Neural cell (in vitro differentiated cells): ENCODE measurements around the gene LRRC46. TPM values are rescaled to one million over a fixed set of nuclear protein-coding genes. Genes with fewer than 3 reads are reported as not detected.

ENCODE experiments used
- H2AFZ ChIP-seq: fragments of 200-600, 300-800 bp; sonication (generic), shearing (Covaris generic); 2 replicates; pipeline ENCODE4 v1.6.0; 2014; ENCODE audit warnings: low read depth, mild to moderate bottlenecking, antibody characterized with exemption, low read length, moderate library complexity
- H3F3A ChIP-seq: fragments of 200-600 bp; shearing (Covaris generic); 2 replicates; pipeline ENCODE4 v1.6.1; 2016; ENCODE audit warnings: mild to moderate bottlenecking, moderate library complexity, mixed read lengths, antibody characterized with exemption, low read length; ENCODE audit not compliant: insufficient read depth, poor library complexity, severe bottlenecking
- H3K27ac ChIP-seq: fragments of 200-600, 300-800 bp; sonication (generic), shearing (Covaris generic); 2 replicates; pipeline ENCODE4 v1.5.1; 2014; ENCODE audit warnings: mild to moderate bottlenecking, low read length, moderate library complexity
- H3K27me3 ChIP-seq: fragments of 300-800, 200-600 bp; sonication (generic), shearing (Covaris generic); 2 replicates; pipeline ENCODE4 v1.6.0; 2014; ENCODE audit warnings: mild to moderate bottlenecking, low read depth, low read length, moderate library complexity; ENCODE audit not compliant: insufficient read depth
- H3K36me3 ChIP-seq: fragments of 300-800, 200-600 bp; sonication (generic), shearing (Covaris generic); 2 replicates; pipeline ENCODE4 v1.5.1; 2014; ENCODE audit warnings: mild to moderate bottlenecking, antibody characterized with exemption, low read length, moderate library complexity; ENCODE audit not compliant: insufficient read depth
- H3K4me2 ChIP-seq: fragments of 300-800, 200-600 bp; sonication (generic), shearing (Covaris generic); 2 replicates; pipeline ENCODE4 v1.6.0; 2014; ENCODE audit warnings: mild to moderate bottlenecking, low read length
- H3K4me3 ChIP-seq: fragments of 300-800, 200-600 bp; sonication (generic), shearing (Covaris generic); 2 replicates; pipeline ENCODE4 v1.5.1; 2014; ENCODE audit warnings: mild to moderate bottlenecking, low read length, moderate library complexity
- H3K79me2 ChIP-seq: fragments of 200-600 bp; shearing (Covaris generic); replicated peaks from 2 replicates; pipeline ENCODE4 v1.6.0; 2014; ENCODE audit warnings: mild to moderate bottlenecking, low read length, moderate library complexity; ENCODE audit not compliant: insufficient read depth
- H3K9ac ChIP-seq: fragments of 300-800, 200-600 bp; sonication (generic), shearing (Covaris generic); 2 replicates; pipeline ENCODE4 v1.6.1; 2016; ENCODE audit warnings: mild to moderate bottlenecking, low read length, mixed read lengths
- H3K9me2 ChIP-seq: fragments of 200-600 bp; shearing (Covaris generic); 2 replicates; pipeline ENCODE4 v1.6.1; 2016; ENCODE audit warnings: mild to moderate bottlenecking, low read length, mixed read lengths; ENCODE audit not compliant: insufficient read depth
- H3K9me3 ChIP-seq: fragments of 200-600, 300-800 bp; sonication (generic), shearing (Covaris generic); 2 replicates; pipeline ENCODE4 v1.6.1; 2016; ENCODE audit warnings: mild to moderate bottlenecking, mixed run types, low read length, moderate library complexity, mixed read lengths
- H4K20me1 ChIP-seq: fragments of 200-600 bp; shearing (Covaris generic); 2 replicates; pipeline ENCODE4 v1.6.1; 2016; ENCODE audit warnings: mild to moderate bottlenecking, mixed run types; ENCODE audit not compliant: insufficient read depth
- EP300 ChIP-seq: fragments of 450-650 bp; conservative IDR thresholded peaks from 2 replicates; pipeline ENCODE4 v1.6.1; 2014; ENCODE audit warnings: antibody characterized with exemption, mild to moderate bottlenecking, moderate library complexity; ENCODE audit not compliant: poor library complexity, severe bottlenecking
- EZH2 ChIP-seq: fragments of 200-600, 300-800 bp; shearing (Covaris generic), sonication (generic); IDR thresholded peaks from 2 replicates; pipeline ENCODE4 v1.6.1; 2014; ENCODE audit warnings: antibody characterized with exemption, low read length, borderline replicate concordance, mild to moderate bottlenecking; ENCODE audit not compliant: insufficient read depth, poor library complexity, severe bottlenecking
- MXI1 ChIP-seq: fragments of 450-650 bp; conservative IDR thresholded peaks from 2 replicates; pipeline ENCODE4 v1.6.1; 2014; ENCODE audit warnings: antibody characterized with exemption, mild to moderate bottlenecking; ENCODE audit not compliant: poor library complexity, severe bottlenecking
- POLR2AphosphoS5 ChIP-seq: IDR thresholded peaks from 2 replicates; pipeline ENCODE4 v1.6.1; 2012
- RAD21 ChIP-seq: fragments of 450-650 bp; conservative IDR thresholded peaks from 2 replicates; pipeline ENCODE4 v1.6.1; 2014; ENCODE audit warnings: antibody characterized with exemption, mild to moderate bottlenecking, moderate library complexity
- SMC3 ChIP-seq: fragments of 450-650 bp; conservative IDR thresholded peaks from 2 replicates; pipeline ENCODE4 v1.6.1; 2014; ENCODE audit warnings: antibody characterized with exemption, mild to moderate bottlenecking, moderate library complexity; ENCODE audit not compliant: poor library complexity
- TAF1 ChIP-seq: IDR thresholded peaks from 2 replicates; pipeline ENCODE4 v1.6.1; 2012; ENCODE audit warnings: low read depth
- polyA plus RNA-seq: library from polyadenylated mRNA; depleted of rRNA; stranded (reverse); fragments of >200 nt; gene quantifications from 2 replicates; pipeline ENCODE4 v1.2.3, GENCODE V29; 2014
- TF ChIP-seq, protein P1 (sequence below): IDR thresholded peaks from 2 replicates; pipeline ENCODE4 v1.6.1; 2012; ENCODE audit warnings: borderline replicate concordance
- TF ChIP-seq, protein P2 (sequence below): fragments of 450-650 bp; IDR thresholded peaks from 2 replicates; pipeline ENCODE4 v1.5.1; 2014; ENCODE audit warnings: antibody characterized with exemption, mild to moderate bottlenecking, moderate library complexity; ENCODE audit not compliant: poor library complexity, severe bottlenecking

Gene LRRC46
- polyA plus RNA-seq, 1 donor from 2014 or later, result 0.12 TPM

DNA sequence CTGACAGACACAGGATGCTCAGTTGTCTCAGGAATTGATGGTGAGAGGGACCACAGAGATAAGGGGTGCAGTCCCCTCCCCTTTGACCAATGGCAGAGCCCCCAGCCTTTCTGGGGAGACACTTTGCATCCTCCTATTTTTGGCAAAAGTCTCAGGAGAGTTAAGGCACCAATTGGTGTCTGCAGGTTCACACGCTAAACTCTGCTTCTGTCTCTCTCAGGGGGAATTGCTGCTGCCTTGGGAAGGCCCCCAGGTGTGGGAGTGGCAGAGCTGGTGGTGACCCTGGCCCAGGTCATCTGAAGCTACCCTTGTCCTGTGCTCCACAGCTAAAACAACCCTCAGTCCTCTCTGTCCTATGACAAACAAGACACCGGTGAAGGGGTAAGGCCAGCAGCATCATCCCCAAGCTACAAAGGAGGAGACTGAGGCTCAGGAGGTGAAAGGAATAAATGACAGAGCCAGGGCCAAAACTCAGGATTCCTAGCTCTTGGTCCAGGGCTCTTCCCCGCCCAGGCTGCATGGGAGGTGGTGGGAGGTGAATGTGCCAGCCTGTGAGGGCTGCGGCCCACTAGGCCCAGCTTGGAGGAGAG, 30.2 kb upstream of the LRRC46 start:
- H3K9me3 ChIP-seq, result no peaks in the 10 kb centered on the region
- no peaks in the 10 kb centered on the region for H3F3A ChIP-seq
- H4K20me1 ChIP-seq, result no peaks in the 10 kb centered on the region
- H3K27ac ChIP-seq, result no peak overlapping the region
- no peak overlapping the region for H3K4me3 ChIP-seq
- no peaks in the 10 kb centered on the region for H3K9me2 ChIP-seq
- H3K36me3 ChIP-seq, result no peaks in the 10 kb centered on the region
- H3K4me2 ChIP-seq, result no peak overlapping the region
- no peaks in the 10 kb centered on the region for H3K79me2 ChIP-seq
- H3K9ac ChIP-seq, result no peak overlapping the region
- TF ChIP-seq SMC3, result no peak
- TF ChIP-seq MXI1, result no peak
- no peak for TF ChIP-seq EZH2
- H3K27me3 ChIP-seq, result peaks cover 15% of the 10 kb centered on the region
- H2AFZ ChIP-seq, result no peak overlapping the region

DNA sequence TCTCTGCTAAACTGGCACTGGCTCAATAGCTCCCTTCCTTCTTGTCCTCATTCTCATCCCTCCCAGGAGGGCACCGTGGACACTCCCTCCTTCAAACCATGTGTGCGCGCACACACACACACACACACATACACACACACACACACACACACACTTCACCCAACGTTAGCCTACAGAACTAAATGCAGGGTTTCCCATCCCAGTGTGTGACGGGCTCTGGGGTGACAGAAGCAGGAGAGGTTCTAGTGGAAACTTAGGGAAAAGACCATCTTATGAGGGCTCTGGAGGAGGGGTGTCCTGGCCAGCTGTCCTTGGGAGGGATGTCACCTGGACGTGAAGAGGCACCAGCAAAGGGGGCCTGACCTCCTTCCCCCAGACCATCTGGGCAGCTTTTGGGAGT, 29.6 kb upstream of the LRRC46 start:
- no peaks in the 10 kb centered on the region for H3K9me2 ChIP-seq
- no peak overlapping the region for H3K4me2 ChIP-seq
- no peaks in the 10 kb centered on the region for H4K20me1 ChIP-seq
- no peaks in the 10 kb centered on the region for H3F3A ChIP-seq
- TF ChIP-seq TAF1, result no peak
- TF ChIP-seq MXI1, result no peak
- TF ChIP-seq POLR2AphosphoS5, result no peak
- no peak for TF ChIP-seq EZH2
- TF ChIP-seq, protein P1, sequence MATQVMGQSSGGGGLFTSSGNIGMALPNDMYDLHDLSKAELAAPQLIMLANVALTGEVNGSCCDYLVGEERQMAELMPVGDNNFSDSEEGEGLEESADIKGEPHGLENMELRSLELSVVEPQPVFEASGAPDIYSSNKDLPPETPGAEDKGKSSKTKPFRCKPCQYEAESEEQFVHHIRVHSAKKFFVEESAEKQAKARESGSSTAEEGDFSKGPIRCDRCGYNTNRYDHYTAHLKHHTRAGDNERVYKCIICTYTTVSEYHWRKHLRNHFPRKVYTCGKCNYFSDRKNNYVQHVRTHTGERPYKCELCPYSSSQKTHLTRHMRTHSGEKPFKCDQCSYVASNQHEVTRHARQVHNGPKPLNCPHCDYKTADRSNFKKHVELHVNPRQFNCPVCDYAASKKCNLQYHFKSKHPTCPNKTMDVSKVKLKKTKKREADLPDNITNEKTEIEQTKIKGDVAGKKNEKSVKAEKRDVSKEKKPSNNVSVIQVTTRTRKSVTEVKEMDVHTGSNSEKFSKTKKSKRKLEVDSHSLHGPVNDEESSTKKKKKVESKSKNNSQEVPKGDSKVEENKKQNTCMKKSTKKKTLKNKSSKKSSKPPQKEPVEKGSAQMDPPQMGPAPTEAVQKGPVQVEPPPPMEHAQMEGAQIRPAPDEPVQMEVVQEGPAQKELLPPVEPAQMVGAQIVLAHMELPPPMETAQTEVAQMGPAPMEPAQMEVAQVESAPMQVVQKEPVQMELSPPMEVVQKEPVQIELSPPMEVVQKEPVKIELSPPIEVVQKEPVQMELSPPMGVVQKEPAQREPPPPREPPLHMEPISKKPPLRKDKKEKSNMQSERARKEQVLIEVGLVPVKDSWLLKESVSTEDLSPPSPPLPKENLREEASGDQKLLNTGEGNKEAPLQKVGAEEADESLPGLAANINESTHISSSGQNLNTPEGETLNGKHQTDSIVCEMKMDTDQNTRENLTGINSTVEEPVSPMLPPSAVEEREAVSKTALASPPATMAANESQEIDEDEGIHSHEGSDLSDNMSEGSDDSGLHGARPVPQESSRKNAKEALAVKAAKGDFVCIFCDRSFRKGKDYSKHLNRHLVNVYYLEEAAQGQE, result no peak
- no peak for TF ChIP-seq SMC3
- TF ChIP-seq, protein P2, sequence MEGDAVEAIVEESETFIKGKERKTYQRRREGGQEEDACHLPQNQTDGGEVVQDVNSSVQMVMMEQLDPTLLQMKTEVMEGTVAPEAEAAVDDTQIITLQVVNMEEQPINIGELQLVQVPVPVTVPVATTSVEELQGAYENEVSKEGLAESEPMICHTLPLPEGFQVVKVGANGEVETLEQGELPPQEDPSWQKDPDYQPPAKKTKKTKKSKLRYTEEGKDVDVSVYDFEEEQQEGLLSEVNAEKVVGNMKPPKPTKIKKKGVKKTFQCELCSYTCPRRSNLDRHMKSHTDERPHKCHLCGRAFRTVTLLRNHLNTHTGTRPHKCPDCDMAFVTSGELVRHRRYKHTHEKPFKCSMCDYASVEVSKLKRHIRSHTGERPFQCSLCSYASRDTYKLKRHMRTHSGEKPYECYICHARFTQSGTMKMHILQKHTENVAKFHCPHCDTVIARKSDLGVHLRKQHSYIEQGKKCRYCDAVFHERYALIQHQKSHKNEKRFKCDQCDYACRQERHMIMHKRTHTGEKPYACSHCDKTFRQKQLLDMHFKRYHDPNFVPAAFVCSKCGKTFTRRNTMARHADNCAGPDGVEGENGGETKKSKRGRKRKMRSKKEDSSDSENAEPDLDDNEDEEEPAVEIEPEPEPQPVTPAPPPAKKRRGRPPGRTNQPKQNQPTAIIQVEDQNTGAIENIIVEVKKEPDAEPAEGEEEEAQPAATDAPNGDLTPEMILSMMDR, result no peak
- TF ChIP-seq EP300, result no peak
- no peak for TF ChIP-seq RAD21
- no peak overlapping the region for H3K27ac ChIP-seq
- H3K36me3 ChIP-seq, result no peaks in the 10 kb centered on the region
- H3K9ac ChIP-seq, result no peak overlapping the region
- no peaks in the 10 kb centered on the region for H3K79me2 ChIP-seq
- no peak overlapping the region for H2AFZ ChIP-seq
- no peaks in the 10 kb centered on the region for H3K9me3 ChIP-seq
- no peak overlapping the region for H3K4me3 ChIP-seq
- peaks cover 15% of the 10 kb centered on the region for H3K27me3 ChIP-seq
